GM19438 (cell line): ENCODE data around the gene CRNN.

Experiments
- ATAC-seq: cut with Tn5 transposase; IDR thresholded peaks from one replicate; pipeline ENCODE4 v1.9.1; 2021; ENCODE audit warnings: low read depth; ENCODE audit not compliant: unreplicated experiment

The CRNN gene

GRCh38 chr1:152426731-152427130 lies 12.7 kb upstream of the CRNN start:
- ATAC-seq: no peak

GRCh38 chr1:152419917-152420316 lies 5.9 kb upstream of the CRNN start:
- no peak for ATAC-seq

- ATAC-seq: no peak
These were observed 1.6 kb upstream of the CRNN start for GRCh38 chr1:152415454-152416227.

- ATAC-seq: no peak
These were observed 1.3 kb downstream of the CRNN start for GRCh38 chr1:152412756-152413155.

- ATAC-seq: no peak
These were observed 2.9 kb downstream of the CRNN start for GRCh38 chr1:152411134-152411533.

- ATAC-seq: no peak
These were observed 3.5 kb downstream of the CRNN start for GRCh38 chr1:152410599-152410998.

GRCh38 chr1:152410028-152410427 lies 4.0 kb downstream of the CRNN start:
- no peak for ATAC-seq

GRCh38 chr1:152408664-152409063 lies 5.4 kb downstream of the CRNN start:
- ATAC-seq: no peak

GRCh38 chr1:152398812-152399698 lies 15.0 kb downstream of the CRNN start:
- no peak for ATAC-seq

- no peak for ATAC-seq
These were observed 16.6 kb downstream of the CRNN start for GRCh38 chr1:152397474-152397873.

- ATAC-seq: no peak
These were observed 19.9 kb downstream of the CRNN start for GRCh38 chr1:152394151-152394550.

GRCh38 chr1:152392909-152393308 lies 21.2 kb downstream of the CRNN start:
- no peak for ATAC-seq

- ATAC-seq: no peak
These were observed 25.2 kb downstream of the CRNN start for GRCh38 chr1:152388889-152389288.

GRCh38 chr1:152386940-152387339 lies 27.1 kb downstream of the CRNN start:
- no peak for ATAC-seq

- no peak for ATAC-seq
These were observed 33.1 kb downstream of the CRNN start for GRCh38 chr1:152380932-152381331.

- no peak for ATAC-seq
These were observed 39.6 kb downstream of the CRNN start for GRCh38 chr1:152374451-152374850.

GRCh38 chr1:152372672-152373071 lies 41.4 kb downstream of the CRNN start:
- ATAC-seq: no peak

GRCh38 chr1:152367436-152367835 lies 46.6 kb downstream of the CRNN start:
- ATAC-seq: no peak

- no peak for ATAC-seq
These were observed 54.2 kb downstream of the CRNN start, which contains the start of gene FLG2 for GRCh38 chr1:152359906-152360305. Gene FLG2 (minus strand): TSS chr1:152360006. CDS start chr1:152358884, 1,122 bp downstream.
